Measurements from ENCODE around the gene SLC38A6. TPM values are rescaled to one million over a fixed set of nuclear protein-coding genes. Genes with fewer than 3 reads are reported as not detected.

Gene SLC38A6
- 13.9 TPM for polyA plus RNA-seq (2013, experiment 1 of 2; ENCODE audit: insufficient read length)
- polyA plus RNA-seq (2013, experiment 2 of 2; ENCODE audit: insufficient read length) = 13.5 TPM

DNA sequence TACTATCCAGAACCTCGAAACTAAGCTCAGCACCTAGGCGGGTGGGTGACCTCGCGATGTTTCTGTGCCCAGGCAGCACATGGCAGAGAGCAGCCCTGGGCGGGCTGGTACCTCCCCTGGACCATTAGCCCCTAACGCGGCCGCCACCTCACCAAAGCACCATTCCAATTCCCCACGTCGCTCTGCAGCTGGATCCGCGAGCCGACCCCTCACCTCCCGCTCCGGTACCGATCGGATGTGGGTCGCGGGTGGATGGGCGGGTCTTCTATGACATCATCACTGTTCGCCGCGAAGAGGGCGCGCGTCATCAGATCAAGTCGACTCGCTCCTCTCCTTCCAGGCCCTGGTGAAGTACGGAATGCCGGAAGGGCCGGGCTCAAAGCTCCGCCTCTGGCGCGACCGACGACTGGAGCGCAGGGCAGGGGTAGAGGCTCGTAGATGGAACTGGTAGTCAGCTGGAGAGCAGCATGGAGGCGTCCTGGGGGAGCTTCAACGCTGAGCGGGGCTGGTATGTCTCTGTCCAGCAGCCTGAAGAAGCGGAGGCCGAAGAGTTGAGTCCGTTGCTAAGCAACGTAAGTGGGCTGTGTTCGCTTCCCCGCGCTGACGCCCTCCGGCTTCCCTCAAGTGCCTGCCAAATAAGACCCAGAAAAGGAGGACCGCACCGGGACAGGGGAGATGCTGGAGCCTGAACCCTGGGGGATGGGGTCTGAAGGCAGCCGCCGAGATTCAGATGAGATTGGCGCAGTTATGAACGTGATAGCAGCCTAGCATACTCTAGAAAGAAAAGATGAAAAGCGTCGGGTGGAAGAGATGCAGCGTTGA, at the start of gene SLC38A6, which contains the start of gene TRMT5:
TSS of gene SLC38A6 (plus strand) at position 435 of the 822 bp plus-strand sequence. CDS start at position 468, 33 bp downstream.
TSS of gene TRMT5 (minus strand) at position 269 of the 822 bp plus-strand sequence. CDS start at position 163, 106 bp downstream.
- peak; percentile 97 for DNase-seq

- DNase-seq = no peak
Observed at GRCh38 chr14:60933920-60934655, 47.0 kb upstream of the SLC38A6 start.

GRCh38 chr14:60935319-60935718, 45.7 kb upstream of the SLC38A6 start:
- DNase-seq = no peak

- DNase-seq = no peak
Observed at GRCh38 chr14:60943637-60944032, 37.4 kb upstream of the SLC38A6 start.

DNA sequence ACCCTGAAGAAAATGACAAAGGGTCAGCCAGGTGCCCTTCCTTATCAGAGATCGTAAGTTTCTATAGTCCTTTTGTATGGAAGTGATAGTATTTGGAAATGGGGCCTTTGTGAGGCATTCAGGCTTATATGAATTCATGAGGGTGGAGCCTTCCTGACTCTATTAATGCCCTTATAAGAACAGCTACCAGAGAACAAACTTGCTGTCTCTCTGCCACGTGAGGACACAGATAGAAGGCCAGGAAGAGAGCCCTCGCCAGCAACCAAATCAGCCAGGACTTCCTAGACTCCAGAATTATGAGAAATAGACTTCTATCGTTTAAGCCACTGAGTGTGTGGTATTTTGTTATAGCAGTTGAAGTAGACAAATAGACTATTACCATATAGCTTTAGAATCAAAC, 36.8 kb upstream of the SLC38A6 start:
- DNase-seq = no peak

DNA sequence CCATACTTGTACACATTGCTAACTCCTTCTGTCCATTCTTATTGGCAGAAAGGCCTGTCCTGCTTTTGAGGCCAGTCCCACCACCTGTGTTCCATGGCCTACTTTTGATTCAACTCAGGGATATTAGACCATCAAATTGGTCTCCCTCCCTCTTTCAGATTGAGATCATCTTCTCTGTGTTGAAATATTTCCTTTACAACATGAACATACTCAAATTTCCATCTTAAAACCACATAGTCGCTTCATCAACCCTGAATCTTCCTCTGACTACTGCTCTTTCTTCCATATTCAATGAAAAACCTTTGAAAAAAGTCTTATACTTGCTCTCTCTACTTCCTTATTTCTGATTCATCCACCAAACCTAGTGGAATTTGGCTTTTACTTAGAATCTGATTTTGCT, 35.1 kb upstream of the SLC38A6 start:
- DNase-seq = peak; percentile 40

GRCh38 chr14:60946773-60947172, 34.3 kb upstream of the SLC38A6 start:
- DNase-seq = no peak

- no peak for DNase-seq
Observed at GRCh38 chr14:60951776-60952435, 29.1 kb upstream of the SLC38A6 start.

- no peak for DNase-seq
Observed at GRCh38 chr14:60956202-60956601, 24.8 kb upstream of the SLC38A6 start.

DNA sequence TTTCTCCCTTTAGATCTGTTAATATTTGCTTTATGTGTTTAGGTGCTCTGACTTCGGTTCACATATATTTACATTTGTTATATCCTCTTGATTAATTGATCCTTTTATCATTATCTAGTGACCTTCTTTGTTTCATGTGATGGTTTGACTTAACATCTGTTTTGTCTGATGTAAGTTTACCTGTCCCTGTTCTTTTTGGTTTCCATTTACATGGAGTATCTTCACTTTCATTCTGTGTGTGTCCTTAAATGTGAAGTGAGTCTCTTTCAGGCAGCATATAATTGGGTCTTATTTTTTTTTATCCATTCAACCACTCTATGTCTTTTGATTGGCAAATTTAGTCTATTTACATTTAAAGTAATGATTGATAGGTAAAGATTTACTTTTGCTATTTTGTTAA, 24.4 kb upstream of the SLC38A6 start:
- no peak for DNase-seq

- DNase-seq = no peak
Observed at GRCh38 chr14:60958146-60958545, 22.9 kb upstream of the SLC38A6 start.

DNA sequence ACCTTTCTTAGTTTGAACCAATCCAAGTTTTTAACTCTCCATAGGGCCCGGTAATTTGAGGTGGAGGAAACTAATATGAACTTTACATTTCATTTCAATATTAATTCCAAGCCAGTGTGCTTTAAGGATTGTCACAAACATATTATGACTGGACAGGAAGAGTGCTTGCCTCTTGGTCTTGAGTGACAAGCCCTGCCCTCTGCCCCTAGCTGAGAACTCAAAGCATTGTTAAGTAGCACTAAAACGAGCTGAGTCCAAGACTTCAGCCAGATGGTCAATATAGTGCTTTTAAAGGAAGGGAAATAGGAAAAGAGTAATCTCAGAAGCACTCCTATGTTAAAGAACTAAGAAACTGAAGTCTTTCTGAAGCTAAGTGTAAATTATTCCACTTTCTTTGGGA, 17.3 kb upstream of the SLC38A6 start:
- no peak for DNase-seq

DNA sequence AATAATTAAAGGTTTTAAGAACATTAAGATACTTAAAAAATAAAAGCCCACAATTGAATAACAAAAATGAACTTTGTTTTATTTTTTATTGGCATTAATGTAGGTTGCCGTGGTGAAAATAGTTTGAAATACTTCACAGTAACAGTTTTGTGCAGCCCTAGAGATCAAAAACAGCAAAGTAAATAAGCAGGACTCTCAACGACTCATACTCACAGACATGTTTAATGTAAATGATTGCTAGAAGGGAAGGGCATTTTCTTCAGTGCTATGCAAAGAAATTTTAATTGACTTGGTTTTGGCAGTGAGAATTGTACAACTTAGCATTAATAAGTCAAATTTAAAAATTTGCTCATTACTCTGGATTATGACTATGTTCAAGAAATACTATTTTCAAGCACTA, 16.1 kb upstream of the SLC38A6 start:
- DNase-seq = peak; percentile 41

- peak; percentile 79 for DNase-seq
Observed at GRCh38 chr14:60965402-60965801, 15.6 kb upstream of the SLC38A6 start.

GRCh38 chr14:60968099-60968498, 12.9 kb upstream of the SLC38A6 start:
- DNase-seq = no peak

GRCh38 chr14:60968671-60969070, 12.4 kb upstream of the SLC38A6 start:
- no peak for DNase-seq

GRCh38 chr14:60970146-60970545, 10.9 kb upstream of the SLC38A6 start:
- DNase-seq = no peak

DNA sequence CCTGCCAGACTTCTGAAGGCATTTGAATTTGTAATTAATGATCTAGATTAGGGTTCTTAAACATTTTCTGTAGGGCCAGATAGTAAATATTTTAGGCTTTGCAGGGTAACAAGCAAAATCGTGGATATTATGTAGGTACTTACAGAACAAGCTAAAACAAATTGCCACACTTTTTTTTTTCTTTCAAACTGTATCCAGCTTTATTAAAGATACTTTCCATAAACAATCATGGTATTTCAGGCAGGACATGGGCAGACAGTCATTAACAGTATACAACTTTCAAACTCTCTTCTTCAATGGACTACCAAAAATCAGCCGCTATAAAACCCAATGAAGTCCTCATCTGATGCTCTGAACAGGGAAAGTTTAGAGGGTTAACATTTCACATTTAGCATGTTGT, 9.8 kb upstream of the SLC38A6 start:
- no peak for DNase-seq

GRCh38 chr14:60972295-60972694, 8.8 kb upstream of the SLC38A6 start:
- DNase-seq = no peak

DNA sequence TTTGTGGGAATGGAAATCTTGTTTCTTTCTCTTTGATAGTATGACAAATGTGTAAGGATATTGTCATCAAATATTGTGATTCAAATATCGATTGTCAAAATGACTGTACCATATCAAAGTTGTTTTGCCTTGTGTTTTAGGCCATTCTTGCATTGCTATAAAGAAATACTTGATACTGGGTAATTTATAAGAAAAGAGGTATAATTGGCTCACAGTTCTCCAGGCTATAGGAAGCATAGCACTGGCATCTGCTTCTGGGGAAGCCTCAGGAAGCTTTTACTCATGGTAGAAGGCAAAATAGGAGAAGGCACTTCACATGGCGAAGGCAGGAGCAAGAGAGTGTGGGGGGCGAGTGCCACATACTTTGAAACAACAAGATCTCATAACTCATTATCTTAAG, 8.0 kb upstream of the SLC38A6 start:
- DNase-seq = no peak

DNA sequence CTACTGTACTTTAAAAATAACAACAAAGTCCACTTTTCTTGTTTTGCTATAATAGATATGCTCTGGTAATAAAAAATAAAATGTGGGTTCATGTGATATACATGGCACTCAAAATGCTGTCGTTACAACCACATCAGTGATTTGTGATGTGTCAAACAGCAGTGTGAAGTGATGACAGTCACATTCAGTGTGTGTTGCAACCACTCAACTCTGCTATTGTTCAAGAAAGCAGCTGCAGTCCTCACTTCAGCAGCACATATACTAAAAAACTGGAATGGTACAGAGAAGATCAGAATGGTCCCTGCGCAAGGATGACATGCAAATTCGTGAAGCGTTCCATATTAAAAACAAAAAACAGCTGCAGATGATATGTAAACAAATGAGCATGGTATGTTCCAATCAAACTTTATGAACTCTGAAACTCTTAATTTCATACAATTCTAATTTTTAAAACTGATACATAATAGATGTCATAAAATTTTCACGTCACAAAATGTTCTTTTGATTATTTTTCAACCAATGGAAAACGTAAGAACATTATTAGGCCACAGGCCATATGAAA, 6.9 kb upstream of the SLC38A6 start:
- DNase-seq = no peak

GRCh38 chr14:60975551-60975950, 5.5 kb upstream of the SLC38A6 start:
- no peak for DNase-seq

DNA sequence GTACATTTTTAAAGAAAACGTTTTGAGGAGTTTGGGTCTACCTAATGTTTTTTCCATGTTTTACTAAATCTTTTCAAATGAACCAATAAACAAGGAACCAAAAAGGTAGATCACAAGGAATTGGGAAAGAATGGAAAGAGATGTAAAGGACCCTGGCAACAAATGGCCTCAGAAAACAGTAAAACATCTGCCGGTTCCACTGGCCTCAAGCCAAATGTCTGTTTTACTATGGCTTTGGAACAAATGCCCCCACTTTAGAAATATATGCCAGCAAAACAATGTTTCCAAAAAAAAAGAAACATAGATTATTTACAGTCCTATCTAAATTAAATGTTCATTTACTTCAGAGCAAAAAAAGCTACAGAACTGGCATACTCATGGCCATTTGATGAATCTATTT, 3.2 kb upstream of the SLC38A6 start:
- no peak for DNase-seq
